Endodermal cell (in vitro differentiated cells): Measurements from ENCODE around the gene CDH11. TPM values are rescaled to one million over a fixed set of nuclear protein-coding genes. Genes with fewer than 3 reads are reported as not detected.

ENCODE experiments used
- DNase-seq: peaks from one replicate; pipeline ENCODE4 v3.0.0-alpha.2; 2017
- H3K27ac ChIP-seq: 2 replicates; pipeline ENCODE4 v1.5.1; 2013; ENCODE audit warnings: mild to moderate bottlenecking, low read depth, low read length, moderate library complexity
- H3K27me3 ChIP-seq: 2 replicates; pipeline ENCODE4 v1.6.1; 2013; ENCODE audit warnings: mild to moderate bottlenecking, low read length, moderate library complexity; ENCODE audit not compliant: insufficient read depth, control insufficient read depth, poor library complexity, severe bottlenecking
- H3K36me3 ChIP-seq: 2 replicates; pipeline ENCODE4 v1.7.0; 2013; ENCODE audit warnings: mild to moderate bottlenecking, low read length, moderate library complexity; ENCODE audit not compliant: control insufficient read depth, insufficient read depth
- H3K4me1 ChIP-seq: one replicate; pipeline ENCODE4 v1.7.0; 2013; ENCODE audit warnings: low read length; ENCODE audit not compliant: control insufficient read depth, insufficient read depth
- H3K4me3 ChIP-seq: 2 replicates; pipeline ENCODE4 v1.5.1; 2013; ENCODE audit warnings: mild to moderate bottlenecking, low read length, moderate library complexity
- H3K9ac ChIP-seq: 2 replicates; pipeline ENCODE4 v1.6.1; 2013; ENCODE audit warnings: mild to moderate bottlenecking, low read length, moderate library complexity; ENCODE audit not compliant: poor library complexity, severe bottlenecking; ENCODE audit errors: extremely low read depth
- H3K9me3 ChIP-seq: 2 replicates; pipeline ENCODE4 v1.6.1; 2013; ENCODE audit warnings: mild to moderate bottlenecking, low read length, moderate library complexity; ENCODE audit not compliant: control insufficient read depth
- H3K27ac Mint-ChIP-seq: 2 replicates; pipeline ENCODE4 v1.8.0; 2020; ENCODE audit warnings: mixed read lengths
- H3K27me3 Mint-ChIP-seq: 2 replicates; pipeline ENCODE4 v1.8.0; 2021; ENCODE audit warnings: mild to moderate bottlenecking, mixed read lengths; ENCODE audit not compliant: insufficient read depth
- H3K36me3 Mint-ChIP-seq: 2 replicates; pipeline ENCODE4 v1.8.0; 2020; ENCODE audit warnings: low read depth, mixed read lengths
- H3K4me1 Mint-ChIP-seq: 2 replicates; pipeline ENCODE4 v1.8.0; 2020; ENCODE audit warnings: mixed read lengths
- H3K4me3 Mint-ChIP-seq: 2 replicates; pipeline ENCODE4 v1.8.0; 2020; ENCODE audit warnings: mild to moderate bottlenecking, moderate library complexity, mixed read lengths
- H3K9me3 Mint-ChIP-seq: 2 replicates; pipeline ENCODE4 v1.8.0; 2020; ENCODE audit warnings: mild to moderate bottlenecking, mixed read lengths
- WGBS, 2 experiments: methylation state at CpG; one replicate each; pipeline versions ENCODE4 v1.1.5 to v1.1.7; 2013; ENCODE audit warnings: missing lambda C conversion rate in 2 of 2, mixed read lengths in 1 of 2; ENCODE audit not compliant: insufficient coverage in 1 of 2, insufficient read length in 1 of 2; 5-methylcytosine and 5-hydroxymethylcytosine counted together
- total RNA-seq, 2 donors: library from RNA; stranded (reverse); fragmentation: NEBNext Ultra II Directional in 1 of 2; extraction: Animal tissue kit (Norgen Biotek cat#: 25700) in 1 of 2; gene quantifications; 2 replicates in 1 of 2; 3 replicates in 1 of 2; pipeline ENCODE4 v1.2.1, GENCODE V29; 2021
- TF ChIP-seq, protein P1 (sequence below): fragments of 200-600 bp; sonication (generic); conservative IDR thresholded peaks from 2 replicates; pipeline ENCODE4 v1.5.0; 2021; ENCODE audit warnings: antibody characterized with exemption, mild to moderate bottlenecking

Gene CDH11
- total RNA-seq, 2 donors from 2014 or later, result 0.73 to 2.9 TPM

DNA sequence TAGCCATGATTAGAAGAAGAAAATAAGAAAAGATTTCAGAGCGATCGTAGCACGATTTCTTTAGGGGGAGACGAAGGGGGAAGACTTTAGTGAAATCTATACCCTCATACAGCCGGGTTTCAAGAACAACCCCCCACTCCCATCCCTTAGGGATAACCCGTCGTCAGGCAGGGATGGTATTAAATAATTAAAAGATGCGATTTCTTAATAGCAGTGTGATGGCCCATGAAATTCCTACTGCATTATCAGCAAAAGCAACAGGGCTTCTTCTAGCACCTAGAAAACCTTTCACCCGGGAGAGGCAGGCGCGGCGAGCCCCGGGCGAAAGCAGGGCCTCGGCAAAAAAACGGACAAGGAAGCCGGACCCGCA, 1.4 kb downstream of the CDH11 start:
- H3K36me3 Mint-ChIP-seq, result no peaks in the 10 kb centered on the region
- DNase-seq, result no peak
- H3K27ac Mint-ChIP-seq, result no peak overlapping the region
- TF ChIP-seq, protein P1, sequence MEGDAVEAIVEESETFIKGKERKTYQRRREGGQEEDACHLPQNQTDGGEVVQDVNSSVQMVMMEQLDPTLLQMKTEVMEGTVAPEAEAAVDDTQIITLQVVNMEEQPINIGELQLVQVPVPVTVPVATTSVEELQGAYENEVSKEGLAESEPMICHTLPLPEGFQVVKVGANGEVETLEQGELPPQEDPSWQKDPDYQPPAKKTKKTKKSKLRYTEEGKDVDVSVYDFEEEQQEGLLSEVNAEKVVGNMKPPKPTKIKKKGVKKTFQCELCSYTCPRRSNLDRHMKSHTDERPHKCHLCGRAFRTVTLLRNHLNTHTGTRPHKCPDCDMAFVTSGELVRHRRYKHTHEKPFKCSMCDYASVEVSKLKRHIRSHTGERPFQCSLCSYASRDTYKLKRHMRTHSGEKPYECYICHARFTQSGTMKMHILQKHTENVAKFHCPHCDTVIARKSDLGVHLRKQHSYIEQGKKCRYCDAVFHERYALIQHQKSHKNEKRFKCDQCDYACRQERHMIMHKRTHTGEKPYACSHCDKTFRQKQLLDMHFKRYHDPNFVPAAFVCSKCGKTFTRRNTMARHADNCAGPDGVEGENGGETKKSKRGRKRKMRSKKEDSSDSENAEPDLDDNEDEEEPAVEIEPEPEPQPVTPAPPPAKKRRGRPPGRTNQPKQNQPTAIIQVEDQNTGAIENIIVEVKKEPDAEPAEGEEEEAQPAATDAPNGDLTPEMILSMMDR, result no peak
- H3K27me3 ChIP-seq, result peaks cover 68% of the 10 kb centered on the region
- H3K9me3 Mint-ChIP-seq, result no peaks in the 10 kb centered on the region
- H3K9me3 ChIP-seq, result no peaks in the 10 kb centered on the region
- H3K9ac ChIP-seq, result no peak overlapping the region
- H3K27me3 Mint-ChIP-seq, result peaks cover 80% of the 10 kb centered on the region
- H3K4me1 ChIP-seq, result no peaks in the 10 kb centered on the region
- WGBS, 2 experiments, result 6% methylated on average over 12 of the region's 18 CpGs; no CpG with 5 or more reads in 1 of the 2 experiments
- peak overlapping the region; percentile 82 for H3K4me3 ChIP-seq
- peak overlapping the region; percentile 59 for H3K4me3 Mint-ChIP-seq
- H3K36me3 ChIP-seq, result no peaks in the 10 kb centered on the region
- H3K27ac ChIP-seq, result peak overlapping the region; percentile 3
- peaks cover 18% of the 10 kb centered on the region for H3K4me1 Mint-ChIP-seq

DNA sequence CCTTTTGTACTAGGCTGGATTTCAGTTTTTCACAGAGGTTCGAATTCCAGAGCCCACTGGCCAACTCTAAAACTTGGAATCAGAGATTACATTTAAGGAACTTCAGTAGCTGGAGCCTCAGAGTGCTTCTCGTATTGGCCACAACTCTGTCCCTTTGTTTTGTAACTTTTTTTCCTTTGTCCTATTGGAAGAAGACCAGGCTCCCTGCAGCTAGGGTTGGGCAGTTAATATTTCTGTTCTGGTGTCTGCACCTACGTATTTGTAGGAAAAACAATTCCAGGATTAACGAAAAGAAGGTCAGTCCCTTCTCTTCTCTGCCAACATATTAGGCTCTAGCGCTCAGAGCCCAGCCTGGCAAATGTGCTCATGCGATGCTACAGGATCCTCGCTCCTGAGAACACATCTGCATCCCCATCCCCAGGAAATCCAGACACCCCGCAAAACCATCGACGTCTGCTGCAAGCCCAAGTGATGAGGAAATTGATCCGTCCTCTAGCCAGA, 1.9 kb downstream of the CDH11 start:
- TF ChIP-seq, protein P1, result no peak
- Histone ChIP-seq H3K4me1 (no peaks in the 10 kb centered on the region), H3K9me3 (no peaks in the 10 kb centered on the region), H3K27me3 (peaks cover 63% of the 10 kb centered on the region), H3K36me3 (no peaks in the 10 kb centered on the region), H3K27ac (no peak overlapping the region), H3K9ac (no peak overlapping the region), H3K4me3 (peak overlapping the region; percentile 82)
- 11 to 18% methylated on average over 6 to 11 of the region's 11 CpGs for whole genome bisulfite sequencing, 2 experiments
- Mint-ChIP-seq H3K27ac (no peak overlapping the region), H3K4me3 (peak overlapping the region; percentile 59), H3K36me3 (no peaks in the 10 kb centered on the region), H3K4me1 (peaks cover 20% of the 10 kb centered on the region), H3K27me3 (peaks cover 75% of the 10 kb centered on the region), H3K9me3 (no peaks in the 10 kb centered on the region)
- peak; percentile 57 for DNase-seq

DNA sequence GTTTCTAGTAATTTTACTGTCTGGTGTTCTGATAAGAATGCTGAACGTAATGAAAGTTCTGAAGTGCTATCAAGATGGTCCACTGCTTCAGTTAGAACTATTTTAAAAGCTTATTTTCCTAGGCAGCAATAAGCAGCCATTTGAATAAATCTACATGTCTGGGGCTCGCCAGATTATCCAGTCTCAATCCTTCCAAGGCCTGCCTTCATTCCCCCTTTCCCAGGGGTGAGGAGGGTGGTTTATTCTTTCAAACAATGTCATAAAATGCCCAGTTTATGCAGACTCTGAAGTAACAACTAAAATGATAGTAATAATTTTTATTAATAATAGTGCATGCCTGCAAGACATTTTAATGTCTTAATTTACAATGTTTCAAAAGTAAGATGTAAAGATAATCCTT, 2.4 kb downstream of the CDH11 start:
- H3K4me1 Mint-ChIP-seq, result peaks cover 25% of the 10 kb centered on the region
- H3K36me3 ChIP-seq, result no peaks in the 10 kb centered on the region
- H3K27me3 ChIP-seq, result peaks cover 58% of the 10 kb centered on the region
- H3K9me3 Mint-ChIP-seq, result no peaks in the 10 kb centered on the region
- H3K27ac ChIP-seq, result no peak overlapping the region
- H3K36me3 Mint-ChIP-seq, result no peaks in the 10 kb centered on the region
- no peaks in the 10 kb centered on the region for H3K9me3 ChIP-seq
- no peak overlapping the region for H3K27ac Mint-ChIP-seq
- 79 to 80% methylated on average over 1 to 2 of the region's 2 CpGs for WGBS, 2 experiments
- no peak overlapping the region for H3K9ac ChIP-seq
- H3K4me3 Mint-ChIP-seq, result no peak overlapping the region
- TF ChIP-seq, protein P1, result no peak
- H3K4me3 ChIP-seq, result no peak overlapping the region
- no peak for DNase-seq
- peaks cover 70% of the 10 kb centered on the region for H3K27me3 Mint-ChIP-seq
- no peaks in the 10 kb centered on the region for H3K4me1 ChIP-seq
